H1 (cell line): Measurements from ENCODE around the gene RERE.

Experiments used
- ATF3 ChIP-seq: IDR thresholded peaks from 2 replicates; pipeline ENCODE4 v1.6.1; 2011; ENCODE audit warnings: low read depth, mild to moderate bottlenecking, low read length; ENCODE audit not compliant: insufficient read depth
- CBX5 ChIP-seq: fragments of 300-800, 300-1000 bp; sonication (generic); IDR thresholded peaks from 2 replicates; pipeline ENCODE4 v1.7.1; 2016; ENCODE audit warnings: antibody characterized with exemption, low read length, low read depth
- CEBPB ChIP-seq: IDR thresholded peaks from 2 replicates; pipeline ENCODE4 v1.6.1; 2012; ENCODE audit warnings: low read depth, low read length
- CTCF ChIP-seq, 3 experiments: IDR thresholded peaks; 1 replicate in 2 of 3; 2 replicates in 1 of 3; pipeline versions ENCODE4 v1.5.1 to v1.6.1; 2011; ENCODE audit warnings: low read length in 3 of 3, mild to moderate bottlenecking in 3 of 3, inconsistent platforms in 2 of 3, low read depth in 1 of 3, moderate library complexity in 1 of 3; ENCODE audit not compliant: insufficient read depth in 1 of 3; ENCODE audit errors: control extremely low read depth in 1 of 3
- EZH2 ChIP-seq: fragments of 200-600 bp; sonication (generic); IDR thresholded peaks from 2 replicates; pipeline ENCODE4 v1.7.1; 2012; ENCODE audit warnings: low read depth, mild to moderate bottlenecking, moderate library complexity, low read length, inconsistent platforms; ENCODE audit not compliant: severe bottlenecking
- JUND ChIP-seq: IDR thresholded peaks from 2 replicates; pipeline ENCODE4 v1.6.1; 2011; ENCODE audit warnings: mild to moderate bottlenecking, improper control_type of control experiment, low read length
- POLR2A ChIP-seq, 2 experiments: IDR thresholded peaks; 1 replicate in 1 of 2; 2 replicates in 1 of 2; pipeline ENCODE4 v1.6.1; 2011; ENCODE audit warnings: low read depth in 2 of 2, low read length in 2 of 2, mild to moderate bottlenecking in 2 of 2; ENCODE audit errors: control extremely low read depth in 1 of 2
- TEAD4 ChIP-seq: IDR thresholded peaks from 2 replicates; pipeline ENCODE4 v1.6.1; 2012; ENCODE audit warnings: low read depth, low read length, inconsistent platforms, mixed read lengths
- ZNF274 ChIP-seq: IDR thresholded peaks from 2 replicates; pipeline ENCODE4 v1.7.0; 2012; ENCODE audit warnings: low read length, borderline replicate concordance; ENCODE audit errors: extremely low read depth

GRCh38 chr1:8841395-8841794 lies 24.0 kb upstream of the RERE start:
- no peak for TF ChIP-seq CBX5
- TF ChIP-seq EZH2, result no peak
- no peak for TF ChIP-seq ZNF274
- no peak for TF ChIP-seq CTCF (IDR thresholded peaks at IDR 0.05; ENCODE audit: control extremely low read depth in 1 of 3, insufficient read depth in 1 of 3, low read depth in 1 of 3, low read length in 3 of 3)
- no peak for TF ChIP-seq CEBPB
- no peak for TF ChIP-seq ATF3
- no peak for TF ChIP-seq POLR2A (IDR thresholded peaks at IDR 0.05; ENCODE audit: control extremely low read depth in 1 of 2, low read depth in 2 of 2, low read length in 2 of 2)
- TF ChIP-seq TEAD4, result no peak
- no peak for TF ChIP-seq JUND
